Keratinocyte (primary cell): ENCODE results near the gene APPL2.

Experiments used
- EZH2 ChIP-seq: IDR thresholded peaks from one replicate; pipeline ENCODE4 v1.6.1; 2012; ENCODE audit warnings: inconsistent platforms, mild to moderate bottlenecking, low read length, moderate library complexity
- TF ChIP-seq, protein P1 (sequence below), 3 experiments: IDR thresholded peaks in 1 of 3; conservative IDR thresholded peaks in 1 of 3; optimal IDR thresholded peaks in 1 of 3; 2 replicates in 2 of 3; 3 replicates in 1 of 3; pipeline versions ENCODE3 to v1.5.1; 2011; ENCODE audit warnings: low read length in 3 of 3, mild to moderate bottlenecking in 3 of 3, moderate library complexity in 2 of 3, control low read depth in 1 of 3, inconsistent platforms in 1 of 3; ENCODE audit not compliant: insufficient read depth in 2 of 3; ENCODE audit errors: extremely low read depth in 1 of 3

DNA sequence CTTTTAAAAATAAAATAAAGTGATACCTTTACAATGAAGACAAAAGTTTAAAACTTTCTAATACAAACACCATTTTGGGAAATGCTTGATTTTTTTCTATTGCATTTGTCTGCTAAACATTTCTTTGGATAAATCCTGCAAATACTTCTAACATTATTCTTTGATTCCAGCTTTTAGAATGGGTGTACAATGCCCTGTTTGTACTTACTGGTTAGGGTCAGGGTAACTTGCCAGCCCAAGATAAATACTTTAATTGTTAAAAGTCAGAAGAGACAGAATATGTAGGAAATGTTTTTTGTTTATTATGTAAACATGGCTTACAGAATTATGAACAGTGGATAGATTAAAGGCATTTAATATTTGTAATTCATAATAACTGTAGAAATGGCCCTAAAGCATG is 68.0 kb downstream of the APPL2 start:
- TF ChIP-seq, protein P1, sequence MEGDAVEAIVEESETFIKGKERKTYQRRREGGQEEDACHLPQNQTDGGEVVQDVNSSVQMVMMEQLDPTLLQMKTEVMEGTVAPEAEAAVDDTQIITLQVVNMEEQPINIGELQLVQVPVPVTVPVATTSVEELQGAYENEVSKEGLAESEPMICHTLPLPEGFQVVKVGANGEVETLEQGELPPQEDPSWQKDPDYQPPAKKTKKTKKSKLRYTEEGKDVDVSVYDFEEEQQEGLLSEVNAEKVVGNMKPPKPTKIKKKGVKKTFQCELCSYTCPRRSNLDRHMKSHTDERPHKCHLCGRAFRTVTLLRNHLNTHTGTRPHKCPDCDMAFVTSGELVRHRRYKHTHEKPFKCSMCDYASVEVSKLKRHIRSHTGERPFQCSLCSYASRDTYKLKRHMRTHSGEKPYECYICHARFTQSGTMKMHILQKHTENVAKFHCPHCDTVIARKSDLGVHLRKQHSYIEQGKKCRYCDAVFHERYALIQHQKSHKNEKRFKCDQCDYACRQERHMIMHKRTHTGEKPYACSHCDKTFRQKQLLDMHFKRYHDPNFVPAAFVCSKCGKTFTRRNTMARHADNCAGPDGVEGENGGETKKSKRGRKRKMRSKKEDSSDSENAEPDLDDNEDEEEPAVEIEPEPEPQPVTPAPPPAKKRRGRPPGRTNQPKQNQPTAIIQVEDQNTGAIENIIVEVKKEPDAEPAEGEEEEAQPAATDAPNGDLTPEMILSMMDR (optimal IDR thresholded peaks at IDR 0.05 in 1 of 3, IDR thresholded peaks at IDR 0.05 in 1 of 3, conservative IDR thresholded peaks at IDR 0.05 in 1 of 3; ENCODE audit: extremely low read depth in 1 of 3, insufficient read depth in 2 of 3, low read length in 3 of 3) = no peak
- no peak for TF ChIP-seq EZH2
